ENCODE data around the gene PNPLA8.
A peak's percentile ranks its signal among the peaks of the same experiment; 100 is the strongest.
"Not testable (repeated sequence)": the region's sequence is repeated elsewhere in the genome, so short reads cannot be mapped to it uniquely, and the experiment has no call there.

PNPLA8 gene

DNA sequence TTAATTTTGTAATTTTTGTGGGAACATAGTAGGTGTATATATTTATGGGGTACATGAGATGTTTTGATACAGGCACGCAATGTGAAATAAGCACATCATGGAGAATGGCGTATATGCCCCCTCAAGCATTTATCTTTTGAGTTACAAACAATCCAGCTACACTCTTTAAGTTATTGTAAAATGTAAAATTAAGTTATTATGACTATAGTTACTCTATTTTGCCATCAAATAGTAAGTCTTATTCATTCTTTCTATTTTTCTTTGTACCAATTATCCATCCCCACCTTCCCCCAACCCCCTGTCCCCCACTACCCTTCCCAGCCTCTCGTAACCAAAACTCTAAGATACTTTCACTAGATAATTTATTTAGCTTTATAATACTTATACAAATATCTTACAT lies 7.8 kb upstream of the PNPLA8 start:
- no peak for DNase-seq (ENCODE audit: low read depth)

DNA sequence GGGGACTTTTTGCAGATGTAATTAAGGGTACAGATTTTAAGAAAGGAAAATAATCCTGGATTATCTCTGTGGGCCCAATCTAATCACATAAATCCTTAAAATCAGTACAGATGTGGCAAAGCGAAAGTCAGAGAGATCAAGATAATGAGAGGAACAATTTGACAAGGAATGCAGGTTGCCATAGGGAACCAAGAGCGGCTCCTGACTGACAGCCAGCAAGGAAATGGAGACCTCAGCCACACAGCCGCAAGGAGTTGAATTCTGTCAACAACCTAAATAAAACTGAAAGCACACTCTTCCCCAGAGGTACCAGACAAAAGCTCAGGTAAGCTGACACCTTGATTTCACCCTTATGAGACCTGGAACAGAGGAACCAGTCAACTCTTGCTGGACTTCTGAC lies 3.4 kb upstream of the PNPLA8 start:
- no peak for DNase-seq (ENCODE audit: low read depth)

DNA sequence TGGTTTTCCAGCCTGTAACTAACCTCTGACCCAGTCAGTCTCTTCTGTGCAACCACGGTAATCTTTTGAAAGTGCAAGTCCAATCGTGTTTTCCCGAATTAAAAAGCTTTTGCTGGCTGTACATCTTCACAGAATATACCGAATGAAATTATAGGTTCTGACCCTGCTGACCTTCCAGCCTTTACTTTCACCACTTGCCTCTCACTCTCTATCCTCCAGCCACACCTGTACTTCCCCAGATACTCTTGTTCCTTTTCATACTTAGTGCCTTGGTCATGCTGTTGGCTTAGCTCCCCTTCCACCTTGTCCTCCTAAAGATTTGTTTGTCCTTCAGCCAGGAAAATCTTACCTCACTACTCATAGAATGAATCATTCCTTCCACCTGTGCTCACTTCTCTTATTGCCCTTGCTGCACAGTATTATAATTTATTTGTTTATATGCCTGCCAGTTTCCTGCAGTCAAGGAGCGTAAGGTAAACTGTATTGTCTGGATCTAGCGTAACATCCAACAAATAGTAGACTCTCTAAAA lies 2.3 kb upstream of the PNPLA8 start:
- no peak for DNase-seq (ENCODE audit: low read depth)

DNA sequence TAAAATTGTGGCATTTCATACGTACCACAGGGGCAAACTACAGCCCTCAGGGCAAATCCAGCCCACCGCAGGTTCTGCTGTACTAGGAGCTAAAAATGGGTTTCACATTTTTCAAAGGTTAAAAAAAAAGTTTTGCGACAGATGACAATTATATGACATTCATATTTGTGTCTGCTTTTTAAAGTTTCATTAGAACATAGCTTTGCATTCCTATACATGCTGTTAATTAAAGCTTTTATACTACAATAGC lies 758 bp upstream of the PNPLA8 start:
- DNase-seq (ENCODE audit: low read depth) = no peak

DNA sequence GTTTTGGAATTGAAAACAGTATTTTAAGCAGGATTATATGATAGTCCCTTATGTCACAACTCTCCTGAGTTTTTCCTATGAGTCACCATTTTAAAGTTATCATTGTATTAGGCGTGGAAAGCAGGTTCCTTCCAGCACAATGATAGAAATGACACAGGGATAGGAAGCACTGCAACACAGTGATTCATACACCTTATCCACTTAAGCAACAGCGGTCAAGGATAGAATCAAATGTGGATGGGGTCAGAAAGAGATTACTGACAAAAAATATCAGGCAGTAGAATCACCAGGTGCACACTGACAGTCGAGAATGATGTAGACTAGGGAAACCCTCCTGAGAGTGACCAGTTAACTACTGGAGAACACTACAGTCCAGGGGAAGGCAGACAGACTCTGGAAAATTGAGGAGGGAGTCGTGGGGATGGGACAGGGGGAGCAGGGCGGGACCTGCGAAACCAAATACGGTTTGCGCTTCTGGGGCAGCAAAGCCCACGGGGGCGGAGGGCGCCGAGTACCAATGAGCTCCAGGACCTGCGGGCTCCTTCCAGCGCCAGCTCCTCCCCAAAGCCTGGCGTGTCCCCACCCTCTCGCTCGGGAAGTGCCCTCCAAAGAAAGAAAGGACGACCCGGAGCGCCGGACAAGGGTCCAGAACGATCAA lies 479 bp downstream of the PNPLA8 start:
- DNase-seq (ENCODE audit: low read depth) = no peak

DNA sequence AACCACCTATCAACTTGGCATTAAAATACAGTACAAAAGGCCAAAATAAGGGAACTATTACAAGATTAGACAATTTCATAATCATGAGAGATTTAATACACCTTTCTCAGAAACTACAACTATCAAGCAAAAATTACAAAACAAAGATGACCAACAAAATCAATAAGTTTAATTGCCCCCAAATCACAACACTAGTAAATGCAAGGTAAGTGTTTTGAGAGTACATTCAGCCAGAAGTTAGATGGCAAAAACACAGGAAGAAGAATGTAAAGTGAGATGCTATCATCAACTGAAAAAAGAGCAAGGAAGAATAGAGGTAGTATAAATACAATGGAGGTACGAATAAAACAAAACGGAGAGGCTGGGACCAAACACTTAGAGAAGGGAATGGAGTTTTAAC lies 3.2 kb downstream of the PNPLA8 start:
- no peak for DNase-seq (ENCODE audit: low read depth)

DNA sequence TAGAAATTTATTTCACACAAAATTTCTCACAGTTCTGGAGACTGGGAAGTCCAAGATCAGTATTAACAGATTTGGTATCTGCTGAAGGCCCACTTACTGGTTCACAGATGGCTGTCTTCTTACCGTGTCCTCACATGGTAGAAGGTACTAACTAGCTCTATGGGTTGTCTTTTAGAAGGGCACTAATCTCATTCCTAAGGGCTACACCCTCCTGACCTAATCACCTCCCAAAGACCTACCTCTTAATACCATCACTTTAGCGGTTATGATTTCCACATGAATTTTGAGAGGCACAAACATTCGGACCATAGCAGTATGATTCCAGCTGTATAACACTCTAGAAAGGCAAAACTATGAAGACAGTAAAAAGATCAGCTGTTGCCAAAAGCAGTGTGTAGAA lies 8.0 kb downstream of the PNPLA8 start:
- DNase-seq (ENCODE audit: low read depth) = no peak

DNA sequence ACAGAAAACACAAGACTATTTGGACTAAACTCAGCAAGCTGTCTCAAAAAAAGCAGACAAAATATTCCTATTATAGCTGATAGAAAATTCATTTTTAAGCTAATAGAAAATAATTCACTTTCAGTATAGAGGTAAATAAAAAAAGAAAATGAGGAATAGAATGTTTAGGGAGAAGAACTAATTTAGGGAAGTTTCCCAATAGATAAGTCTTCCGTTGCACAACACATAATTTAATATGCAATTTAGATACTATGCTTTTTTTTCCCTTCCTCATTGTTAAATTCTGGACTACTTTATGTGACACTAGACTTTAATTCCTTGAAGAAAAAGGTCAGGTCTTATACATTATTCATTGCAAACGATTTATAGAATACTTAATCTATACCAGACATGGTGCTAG lies 10.3 kb downstream of the PNPLA8 start:
- no peak for DNase-seq (ENCODE audit: low read depth)

DNA sequence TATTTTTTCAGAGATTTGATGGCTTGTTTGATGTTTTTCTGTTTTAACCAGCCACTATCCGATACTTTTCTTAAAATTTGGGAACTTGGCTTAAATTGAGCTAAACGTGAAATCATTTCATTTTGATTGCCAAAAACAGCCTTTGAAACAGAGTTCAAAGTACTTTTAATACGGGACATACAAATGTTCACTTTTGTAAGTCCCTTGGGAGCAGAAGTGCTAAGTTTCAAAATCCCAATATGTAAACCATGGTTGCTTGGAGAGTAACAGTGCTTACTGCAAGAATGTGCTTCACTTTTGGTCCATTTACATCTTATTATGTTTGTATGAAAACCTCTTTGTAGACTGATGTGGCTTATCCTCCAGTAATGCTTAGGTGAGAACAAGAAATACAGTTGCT lies 10.9 kb downstream of the PNPLA8 start:
- DNase-seq (ENCODE audit: low read depth) = no peak

DNA sequence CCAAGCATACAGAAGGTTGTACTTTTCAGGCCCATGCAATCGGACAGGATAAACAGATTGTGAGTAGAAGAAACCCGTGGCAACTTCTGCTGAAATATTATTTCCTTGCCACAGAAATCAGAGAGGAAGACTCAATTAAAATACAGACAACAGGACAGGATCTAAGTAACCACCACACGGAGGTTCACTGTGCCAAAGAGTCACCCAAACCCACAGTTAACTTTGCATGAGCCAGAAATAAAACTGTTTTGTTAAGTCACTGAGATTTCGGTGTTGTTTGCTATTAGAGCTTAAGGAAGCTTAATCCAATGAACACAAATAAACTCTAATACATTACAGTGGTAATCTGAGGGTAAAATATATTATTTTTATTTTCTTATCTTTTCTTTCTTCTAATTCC lies 14.0 kb downstream of the PNPLA8 start:
- no peak for DNase-seq (ENCODE audit: low read depth)

DNA sequence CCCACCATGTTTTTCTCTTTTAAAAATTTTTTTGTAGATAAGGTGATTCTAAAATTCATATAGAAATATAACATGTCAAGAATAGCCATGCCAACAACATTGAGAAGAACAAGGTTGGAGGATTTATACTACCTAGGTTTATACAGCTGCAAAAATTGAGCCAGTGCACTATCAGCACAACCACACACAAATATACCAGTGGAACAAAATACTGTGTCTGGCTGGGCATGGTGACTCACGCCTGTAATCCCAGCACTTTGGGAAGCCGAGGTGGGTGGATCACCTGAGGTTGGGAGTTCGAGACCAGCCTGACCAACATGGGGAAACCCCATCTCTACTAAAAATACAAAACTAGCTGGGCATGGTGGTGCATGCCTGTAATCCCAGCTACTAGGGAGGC lies 21.4 kb downstream of the PNPLA8 start:
- not testable (repeated sequence) for DNase-seq (ENCODE audit: low read depth)

DNA sequence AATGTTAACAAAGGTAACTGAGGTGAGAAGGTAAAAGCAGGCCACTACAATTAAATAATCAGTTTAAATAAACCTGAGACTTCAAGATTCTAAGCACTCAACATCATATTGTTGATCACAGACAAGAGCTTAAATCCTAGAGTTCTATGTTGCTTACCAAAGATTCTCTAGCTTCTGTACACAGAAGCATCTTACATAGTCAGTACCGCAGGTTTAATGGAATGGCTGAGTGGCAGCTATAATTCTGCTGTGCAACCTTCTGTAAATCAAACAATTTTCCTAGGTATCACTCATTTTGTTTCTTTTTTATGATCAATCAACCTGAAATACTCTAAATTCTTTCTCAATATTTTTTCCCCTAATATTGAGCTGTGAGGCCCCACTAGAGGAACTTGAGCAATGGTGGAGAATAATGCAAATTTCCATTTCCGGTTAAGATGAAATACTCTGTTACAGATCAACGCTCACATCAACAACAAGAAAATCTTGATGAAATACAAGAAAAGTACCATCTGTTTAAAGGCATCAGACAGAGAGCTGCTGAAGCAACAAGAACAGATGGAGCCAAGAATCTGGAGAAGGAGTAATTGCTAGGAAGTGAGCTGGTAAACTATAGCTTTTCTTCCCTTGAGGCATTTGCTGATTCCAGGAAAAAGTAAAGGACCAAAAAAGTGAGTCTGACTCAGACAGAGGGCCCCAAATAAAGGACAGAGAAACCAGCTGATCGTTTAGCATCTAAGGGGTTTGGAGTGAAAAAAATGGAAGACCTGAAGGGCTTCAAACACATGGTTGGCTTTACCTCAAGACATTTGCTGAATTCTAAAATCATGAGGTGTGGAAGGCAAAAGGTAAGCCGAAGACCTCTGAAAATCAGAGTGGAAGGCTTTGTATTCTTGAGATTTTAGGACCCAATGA lies 22.6 kb downstream of the PNPLA8 start:
- DNase-seq (ENCODE audit: low read depth) = no peak

DNA sequence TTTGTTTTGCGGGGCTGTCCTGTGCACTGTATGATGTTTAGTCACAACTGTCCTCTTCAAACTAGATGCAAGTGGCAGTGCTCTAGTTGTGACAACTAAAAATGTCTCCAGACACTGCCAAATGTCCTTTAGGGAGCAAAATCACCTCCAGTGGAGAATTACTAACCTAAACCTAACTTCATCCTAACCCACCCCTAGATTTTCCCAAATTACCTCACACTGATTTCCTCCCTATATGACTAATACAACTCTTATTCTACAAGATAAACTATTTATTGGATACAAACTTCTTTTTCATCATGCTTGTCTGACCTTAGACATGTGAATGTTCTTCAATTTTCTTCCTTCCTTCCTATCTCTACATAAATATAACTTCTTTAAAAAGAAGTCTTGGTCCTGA lies 26.4 kb downstream of the PNPLA8 start:
- DNase-seq (ENCODE audit: low read depth) = no peak

DNA sequence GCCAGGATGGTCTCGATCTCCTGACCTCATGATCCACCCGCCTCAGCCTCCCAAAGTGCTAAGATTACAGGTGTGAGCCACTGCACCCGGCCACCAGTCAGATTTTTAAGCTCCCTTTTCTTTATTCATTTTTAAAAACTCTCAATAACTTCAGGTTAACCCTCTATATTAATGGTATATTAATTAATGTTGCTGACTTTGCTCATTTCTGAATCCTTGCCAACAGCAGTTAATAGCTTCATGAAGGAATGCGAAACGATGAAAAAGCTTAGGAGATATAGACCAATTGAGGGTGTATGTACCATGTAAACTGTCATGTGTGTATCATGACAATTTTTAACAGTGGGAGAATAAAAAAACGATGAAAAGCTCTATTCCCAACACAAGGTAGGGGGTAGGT lies 27.5 kb downstream of the PNPLA8 start:
- DNase-seq (ENCODE audit: low read depth) = no peak

DNA sequence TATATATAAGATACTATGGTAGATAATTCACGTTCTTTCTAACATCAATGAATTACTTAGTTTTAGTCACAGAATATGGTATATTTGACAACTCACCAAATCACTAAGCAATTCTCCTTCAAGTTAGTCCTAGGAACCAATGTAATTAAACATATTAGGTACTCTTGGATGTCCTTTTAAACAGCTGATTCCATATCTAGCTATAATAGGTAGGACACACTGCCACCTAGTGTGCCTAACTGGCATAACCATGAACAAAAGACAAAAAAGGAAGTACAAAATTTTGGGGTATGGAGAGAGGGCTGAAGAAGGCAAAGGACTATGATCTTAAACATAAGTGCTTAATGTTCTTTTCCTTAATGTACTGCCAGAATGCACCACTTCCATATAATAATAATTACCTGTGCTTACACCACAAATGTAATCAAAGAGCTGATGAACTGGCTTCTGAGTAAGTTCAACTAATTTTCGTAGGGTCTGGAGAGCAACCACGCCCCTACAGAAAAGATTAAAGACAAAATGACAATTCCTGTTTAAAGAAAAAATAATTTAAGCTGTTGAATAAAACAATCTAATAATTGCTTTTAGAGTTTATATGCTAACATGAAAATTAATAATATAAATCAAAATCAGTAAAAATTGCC lies 28.7 kb downstream of the PNPLA8 start:
- DNase-seq (ENCODE audit: low read depth) = peak; percentile 22

DNA sequence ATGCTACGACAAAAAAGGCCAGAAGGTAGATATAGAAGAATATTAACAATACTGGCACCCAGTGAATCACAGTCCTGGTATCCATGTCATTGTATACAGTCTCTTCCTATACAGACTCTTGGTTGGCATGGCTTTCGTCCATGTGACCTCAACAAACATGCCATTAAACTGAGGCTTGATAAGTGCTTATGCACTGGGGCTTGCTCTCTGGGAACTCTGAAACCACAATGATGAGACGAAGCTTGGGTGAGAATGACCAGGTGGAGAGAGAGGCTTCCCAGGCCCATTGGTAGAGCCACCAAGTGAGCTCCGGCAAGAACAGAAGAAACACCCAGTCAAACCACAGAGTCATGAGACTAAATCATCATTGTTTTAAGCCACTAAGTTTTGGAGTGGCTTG lies 33.2 kb downstream of the PNPLA8 start:
- no peak for DNase-seq (ENCODE audit: low read depth)

DNA sequence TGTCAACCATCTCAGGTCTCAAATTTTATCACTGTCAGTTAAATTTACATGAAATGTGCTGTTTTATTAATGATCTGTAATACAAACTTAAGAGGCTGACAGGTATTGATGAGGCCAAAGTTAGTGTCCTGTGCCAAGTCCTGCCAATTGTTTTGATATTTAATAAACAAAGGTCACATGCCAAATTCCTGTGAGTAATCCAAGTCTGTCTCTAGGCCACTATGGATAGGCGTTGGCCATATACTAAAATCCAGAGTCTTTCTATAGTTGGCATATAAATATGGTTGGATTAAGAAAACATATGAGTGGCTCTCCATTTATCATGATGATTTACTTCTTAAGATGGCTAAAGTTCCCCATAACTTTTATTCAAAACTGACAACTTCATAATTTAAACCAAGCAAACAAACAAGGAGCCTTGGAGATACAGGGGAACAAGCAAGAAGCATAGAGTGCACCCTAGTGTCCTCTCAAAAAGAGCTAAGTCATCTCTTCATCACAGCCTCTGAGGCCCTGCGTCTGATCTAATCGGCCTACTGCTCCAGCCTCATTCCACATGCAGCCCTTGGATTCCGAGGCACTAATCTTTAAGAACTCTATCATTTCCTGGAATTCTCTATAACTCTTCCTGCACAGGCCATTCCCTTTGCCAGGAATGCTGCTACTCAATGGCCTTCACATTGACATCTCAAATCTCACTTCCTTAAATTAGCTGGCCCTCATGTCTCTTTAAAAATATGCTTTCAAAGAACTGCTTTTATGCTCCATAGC lies 37.0 kb downstream of the PNPLA8 start:
- no peak for DNase-seq (ENCODE audit: low read depth)

DNA sequence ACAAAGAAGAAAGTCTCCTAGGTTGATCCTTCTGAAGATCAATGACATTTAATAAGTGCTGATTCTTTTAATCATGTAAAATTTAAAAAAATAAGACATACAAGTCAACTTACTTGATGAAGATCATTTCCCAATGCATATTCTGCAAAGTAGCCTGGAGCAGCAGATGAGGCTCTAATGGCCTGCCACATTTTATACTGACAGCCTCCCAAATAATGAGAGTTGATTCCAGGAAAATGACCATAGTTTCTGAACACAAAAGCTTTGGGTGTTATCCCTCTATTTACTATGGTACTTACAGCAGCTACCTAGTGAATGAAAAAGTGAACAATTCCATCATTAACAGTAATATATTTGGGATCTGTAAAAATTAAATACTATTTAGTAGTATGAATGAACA lies 38.3 kb downstream of the PNPLA8 start:
- DNase-seq (ENCODE audit: low read depth) = no peak

DNA sequence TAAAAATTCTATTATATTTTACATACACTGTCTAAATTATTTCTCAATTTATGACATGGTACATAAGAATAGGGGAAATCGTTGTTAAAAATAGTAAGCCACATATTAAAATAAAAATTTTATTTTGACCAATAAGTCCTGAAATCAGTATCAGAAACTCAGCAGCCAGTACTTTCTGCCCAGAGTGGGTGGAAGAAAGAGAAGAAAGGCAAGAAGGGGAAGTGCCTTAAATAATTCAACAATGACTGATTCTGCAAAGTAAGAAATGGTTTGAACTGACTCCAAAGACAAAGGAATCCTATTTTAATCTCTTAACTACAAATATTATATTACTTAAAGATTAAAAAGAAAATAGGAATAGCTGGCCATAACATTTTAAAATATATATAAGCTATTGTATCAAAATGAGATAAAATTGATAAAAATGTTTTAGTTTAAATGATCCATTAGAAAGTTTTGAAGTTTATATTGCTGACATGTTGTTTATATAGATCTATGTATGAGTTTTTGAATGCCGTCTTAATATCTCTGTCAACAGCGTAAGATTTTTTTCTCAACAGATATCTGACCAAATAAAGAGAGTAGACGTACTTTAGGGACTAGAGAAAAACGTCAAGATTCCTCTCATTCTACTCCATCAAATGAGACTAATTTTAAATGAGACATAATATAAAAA lies 39.5 kb downstream of the PNPLA8 start:
- no peak for DNase-seq (ENCODE audit: low read depth)

DNA sequence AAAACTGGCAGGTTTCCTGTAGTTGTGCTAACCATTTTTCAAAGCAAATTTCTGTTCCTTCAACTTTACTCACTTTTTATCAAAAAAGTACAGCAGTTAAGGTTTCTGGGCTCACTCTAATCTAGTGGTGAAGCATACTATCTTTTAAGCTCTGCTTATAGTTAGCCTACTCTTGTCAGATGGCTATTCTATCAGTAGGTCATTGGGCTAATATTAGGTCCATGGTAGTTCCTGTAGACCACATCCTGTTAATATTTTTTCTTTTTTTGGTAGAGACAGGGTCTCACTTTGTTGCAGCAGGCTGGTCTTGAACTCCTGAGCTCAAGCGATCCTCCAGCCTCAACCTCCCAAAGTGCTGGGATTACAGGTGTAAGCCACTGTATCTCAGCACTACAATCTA lies 41.8 kb downstream of the PNPLA8 start:
- no peak for DNase-seq (ENCODE audit: low read depth)

DNA sequence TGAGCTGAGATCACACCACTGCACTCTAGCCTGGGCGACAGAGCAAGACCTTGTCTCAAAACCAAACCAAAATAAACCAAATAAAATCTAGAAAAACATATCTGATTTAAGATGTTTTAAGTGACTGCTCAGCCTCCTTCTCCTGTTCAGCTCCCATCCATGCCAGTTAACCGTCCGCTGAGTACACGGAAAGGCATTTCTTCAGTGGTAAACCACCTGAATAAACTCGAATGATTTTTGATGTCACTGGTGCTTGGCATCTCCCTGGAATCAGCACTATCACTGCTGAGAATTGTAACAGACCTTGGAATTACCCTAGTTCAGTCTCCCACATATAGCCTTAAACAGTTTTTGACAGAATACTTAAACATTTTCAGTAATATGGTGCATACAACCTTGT lies 45.6 kb downstream of the PNPLA8 start:
- DNase-seq (ENCODE audit: low read depth) = no peak

DNA sequence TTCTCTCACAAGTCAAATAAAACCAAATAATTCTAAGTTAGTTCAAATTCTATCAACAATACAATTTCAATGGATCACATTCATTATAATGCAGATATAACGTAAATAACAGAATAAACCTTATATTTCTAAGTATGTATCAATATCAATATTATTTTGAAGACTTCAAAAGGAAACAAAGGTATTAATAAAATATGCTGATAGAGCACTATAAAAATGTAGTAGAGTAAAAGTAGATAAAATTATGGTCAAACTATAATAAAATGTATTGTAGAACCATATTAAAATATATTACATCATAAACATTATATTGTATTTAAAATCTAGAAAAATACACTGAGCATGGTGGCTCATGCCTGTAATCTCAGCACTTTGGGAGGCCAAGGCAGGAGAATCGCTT lies 46.2 kb downstream of the PNPLA8 start:
- no peak for DNase-seq (ENCODE audit: low read depth)
